ENCODE measurements around the gene PKD1L1.

- TF ChIP-seq CTCF (IDR thresholded peaks at IDR 0.05): no peak
- no peak for TF ChIP-seq POLR2A (IDR thresholded peaks at IDR 0.05)
Measured at GRCh38 chr7:47795631-47796030, 152.6 kb downstream of the PKD1L1 start.

All from sigmoid colon (tissue), 3 donors.